Stimulated activated naive CD8-positive, alpha-beta T cell treated with anti-CD3 and anti-CD28 coated beads, Interleukin-15, amount 100 ng/mL, for 72 hours (primary cell): ENCODE data around the gene RALGAPB.
"Not testable (repeated sequence)": the region's sequence is repeated elsewhere in the genome, so short reads cannot be mapped to it uniquely, and the experiment has no call there.

Experiments
- ATAC-seq: fragments of 150-1000 bp; cut with Tn5 transposase; 2 replicates; pipeline ENCODE4 v1.10.0; 2021; ENCODE audit warnings: mild to moderate bottlenecking, moderate library complexity
- DNase-seq, 2 donors: peaks; one replicate each; pipeline ENCODE4 v3.0.0; 2021 to 2022
- H3K27ac Mint-ChIP-seq, 2 donors: one replicate each; pipeline ENCODE4 v1.8.0; 2022; ENCODE audit warnings: mild to moderate bottlenecking in 2 of 2, mixed read lengths in 2 of 2, moderate library complexity in 2 of 2
- H3K27me3 Mint-ChIP-seq: one replicate; pipeline ENCODE4 v1.8.0; 2022; ENCODE audit warnings: mixed read lengths
- H3K4me1 Mint-ChIP-seq: one replicate; pipeline ENCODE4 v1.8.0; 2022; ENCODE audit warnings: mild to moderate bottlenecking, mixed read lengths
- H3K4me3 Mint-ChIP-seq, 2 donors: one replicate each; pipeline ENCODE4 v1.8.0; 2022; ENCODE audit warnings: mild to moderate bottlenecking in 2 of 2, mixed read lengths in 2 of 2, moderate library complexity in 1 of 2
- H3K9me3 Mint-ChIP-seq, 2 donors: one replicate each; pipeline ENCODE4 v1.8.0; 2022; ENCODE audit warnings: mixed read lengths in 2 of 2

Gene RALGAPB

GRCh38 chr20:38460040-38460623 lies 12.5 kb upstream of the RALGAPB start:
- no peaks in the 10 kb centered on the region for H3K4me1 Mint-ChIP-seq
- no peaks in the 10 kb centered on the region for H3K27me3 Mint-ChIP-seq
- no peak for ATAC-seq

GRCh38 chr20:38460631-38461030 lies 12.0 kb upstream of the RALGAPB start:
- not testable (repeated sequence) for H3K27ac Mint-ChIP-seq

More at GRCh38 chr20:38460040-38460623, 12.5 kb upstream of the RALGAPB start:
- Mint-ChIP-seq H3K9me3 (no peaks in the 10 kb centered on the region), H3K4me3 (no peak overlapping the region), H3K27ac (no peak overlapping the region)
- DNase-seq, result no peak

GRCh38 chr20:38461167-38461566 lies 11.5 kb upstream of the RALGAPB start:
- not testable (repeated sequence) for DNase-seq, H3K4me3 Mint-ChIP-seq, H3K27ac Mint-ChIP-seq, H3K9me3 Mint-ChIP-seq, H3K27me3 Mint-ChIP-seq, H3K4me1 Mint-ChIP-seq
- ATAC-seq, result peak; percentile 60

More at GRCh38 chr20:38460631-38461030, 12.0 kb upstream of the RALGAPB start:
- not testable (repeated sequence) for DNase-seq, H3K4me3 Mint-ChIP-seq, H3K27me3 Mint-ChIP-seq, H3K9me3 Mint-ChIP-seq, ATAC-seq, H3K4me1 Mint-ChIP-seq

GRCh38 chr20:38461569-38461968 lies 11.1 kb upstream of the RALGAPB start:
- not testable (repeated sequence) for ATAC-seq, H3K4me1 Mint-ChIP-seq, DNase-seq, H3K27me3 Mint-ChIP-seq, H3K4me3 Mint-ChIP-seq, H3K27ac Mint-ChIP-seq, H3K9me3 Mint-ChIP-seq

- H3K9me3 Mint-ChIP-seq, result peaks cover 0 to 6% of the 10 kb centered on the region in 2 donors
- no peak overlapping the region for H3K27ac Mint-ChIP-seq
- ATAC-seq (no peak), DNase-seq (no peak)
- no peaks in the 10 kb centered on the region for H3K27me3 Mint-ChIP-seq
- no peak overlapping the region for H3K4me3 Mint-ChIP-seq
- no peaks in the 10 kb centered on the region for H3K4me1 Mint-ChIP-seq
Measured at GRCh38 chr20:38466171-38466570, 6.5 kb upstream of the RALGAPB start.

- H3K4me1 Mint-ChIP-seq, result peaks cover 5% of the 10 kb centered on the region
- H3K27me3 Mint-ChIP-seq, result no peaks in the 10 kb centered on the region
- no peak overlapping the region for H3K4me3 Mint-ChIP-seq
- H3K27ac Mint-ChIP-seq, result no peak overlapping the region
- ATAC-seq (no peak), DNase-seq (no peak)
- H3K9me3 Mint-ChIP-seq, result peaks cover 0 to 6% of the 10 kb centered on the region in 2 donors
Measured at GRCh38 chr20:38466983-38467382, 5.7 kb upstream of the RALGAPB start.

- ATAC-seq (no peak), DNase-seq (no peak)
- Mint-ChIP-seq H3K9me3 (peaks cover 0 to 6% of the 10 kb centered on the region in 2 donors), H3K27me3 (no peaks in the 10 kb centered on the region), H3K4me1 (peaks cover 32% of the 10 kb centered on the region), H3K27ac (peak overlapping the region in 1 of 2 donors; percentile 5), H3K4me3 (no peak overlapping the region)
Measured at GRCh38 chr20:38471245-38471644, 1.4 kb upstream of the RALGAPB start.

GRCh38 chr20:38471987-38472512 lies 593 bp upstream of the RALGAPB start:
- peak overlapping the region; percentile 90 to 96 for H3K4me3 Mint-ChIP-seq
- H3K9me3 Mint-ChIP-seq, result peaks cover 0 to 6% of the 10 kb centered on the region in 2 donors
- peak overlapping the region; percentile 92 to 93 for H3K27ac Mint-ChIP-seq
- ATAC-seq (peak; percentile 22), DNase-seq (no peak)
- H3K27me3 Mint-ChIP-seq, result no peaks in the 10 kb centered on the region
- peaks cover 37% of the 10 kb centered on the region for H3K4me1 Mint-ChIP-seq

GRCh38 chr20:38473367-38473795 lies 738 bp downstream of the RALGAPB start:
- Mint-ChIP-seq H3K9me3 (peaks cover 0 to 6% of the 10 kb centered on the region in 2 donors), H3K27me3 (no peaks in the 10 kb centered on the region), H3K27ac (peak overlapping the region; percentile 86 to 89), H3K4me1 (peaks cover 46% of the 10 kb centered on the region), H3K4me3 (peak overlapping the region; percentile 90 to 96)
- ATAC-seq, result no peak
- no peak for DNase-seq

- no peaks in the 10 kb centered on the region for H3K9me3 Mint-ChIP-seq
- no peak overlapping the region for H3K27ac Mint-ChIP-seq
- peaks cover 47% of the 10 kb centered on the region for H3K4me1 Mint-ChIP-seq
- no peaks in the 10 kb centered on the region for H3K27me3 Mint-ChIP-seq
- ATAC-seq, result no peak
- H3K4me3 Mint-ChIP-seq, result no peak overlapping the region
- no peak for DNase-seq
Measured at GRCh38 chr20:38477747-38478146, 5.1 kb downstream of the RALGAPB start.

- peaks cover 44% of the 10 kb centered on the region for H3K4me1 Mint-ChIP-seq
- ATAC-seq (no peak), DNase-seq (no peak)
- no peaks in the 10 kb centered on the region for H3K27me3 Mint-ChIP-seq
- no peaks in the 10 kb centered on the region for H3K9me3 Mint-ChIP-seq
- H3K4me3 Mint-ChIP-seq, result no peak overlapping the region
- peak overlapping the region in 1 of 2 donors; percentile 14 for H3K27ac Mint-ChIP-seq
Measured at GRCh38 chr20:38479596-38479995, 7.0 kb downstream of the RALGAPB start.

- Mint-ChIP-seq H3K27me3 (no peaks in the 10 kb centered on the region), H3K27ac (no peak overlapping the region), H3K4me1 (peaks cover 13% of the 10 kb centered on the region), H3K9me3 (no peaks in the 10 kb centered on the region), H3K4me3 (no peak overlapping the region)
- DNase-seq, result no peak
- ATAC-seq, result no peak
Measured at GRCh38 chr20:38485041-38485440, 12.4 kb downstream of the RALGAPB start.

GRCh38 chr20:38489181-38489580 lies 16.5 kb downstream of the RALGAPB start:
- DNase-seq (no peak), ATAC-seq (no peak)
- no peak overlapping the region for H3K27ac Mint-ChIP-seq
- H3K9me3 Mint-ChIP-seq, result no peaks in the 10 kb centered on the region
- H3K27me3 Mint-ChIP-seq, result no peaks in the 10 kb centered on the region
- H3K4me1 Mint-ChIP-seq, result peaks cover 6% of the 10 kb centered on the region
- H3K4me3 Mint-ChIP-seq, result no peak overlapping the region

GRCh38 chr20:38497246-38497935 lies 24.7 kb downstream of the RALGAPB start:
- peak overlapping the region in 1 of 2 donors; percentile 41 for H3K27ac Mint-ChIP-seq
- H3K4me3 Mint-ChIP-seq, result no peak overlapping the region
- H3K9me3 Mint-ChIP-seq, result no peaks in the 10 kb centered on the region
- DNase-seq (no peak), ATAC-seq (no peak)
- no peaks in the 10 kb centered on the region for H3K27me3 Mint-ChIP-seq
- H3K4me1 Mint-ChIP-seq, result no peaks in the 10 kb centered on the region

GRCh38 chr20:38498909-38499308 lies 26.3 kb downstream of the RALGAPB start:
- no peak overlapping the region for H3K27ac Mint-ChIP-seq
- H3K4me3 Mint-ChIP-seq, result no peak overlapping the region
- DNase-seq, result no peak
- no peaks in the 10 kb centered on the region for H3K9me3 Mint-ChIP-seq
- no peaks in the 10 kb centered on the region for H3K27me3 Mint-ChIP-seq
- no peak for ATAC-seq
- H3K4me1 Mint-ChIP-seq, result no peaks in the 10 kb centered on the region

GRCh38 chr20:38499366-38499765 lies 26.7 kb downstream of the RALGAPB start:
- no peak overlapping the region for H3K4me3 Mint-ChIP-seq
- no peaks in the 10 kb centered on the region for H3K4me1 Mint-ChIP-seq
- H3K27me3 Mint-ChIP-seq, result no peaks in the 10 kb centered on the region
- no peak for ATAC-seq
- DNase-seq, result no peak
- H3K27ac Mint-ChIP-seq, result no peak overlapping the region
- H3K9me3 Mint-ChIP-seq, result no peaks in the 10 kb centered on the region
